Panc1 (cell line): Measurements from ENCODE around the gene USP11.

Experiments used
- CTCF ChIP-seq: fragments of 450-650 bp; IDR thresholded peaks from 2 replicates; pipeline ENCODE4 v1.5.1; 2017; ENCODE audit warnings: mild to moderate bottlenecking
- POLR2AphosphoS5 ChIP-seq: IDR thresholded peaks from 2 replicates; pipeline ENCODE4 v1.6.1; 2012; ENCODE audit warnings: mild to moderate bottlenecking, low read depth, low read length, moderate library complexity
- TCF7L2 ChIP-seq: IDR thresholded peaks from 2 replicates; pipeline ENCODE4 v1.6.1; 2011; ENCODE audit warnings: mild to moderate bottlenecking, low read depth, low read length, inconsistent platforms

- TF ChIP-seq CTCF, result no peak
- TF ChIP-seq TCF7L2, result peak; percentile 84
- no peak; the same call in 1 of the 2 replicates for TF ChIP-seq POLR2AphosphoS5
These were observed 14.9 kb upstream of the USP11 start for GRCh38 chrX:47217852-47218279.
